ENCODE measurements around the gene COA1.
A peak's percentile ranks its signal among the peaks of the same experiment; 100 is the strongest.

The COA1 gene

DNA sequence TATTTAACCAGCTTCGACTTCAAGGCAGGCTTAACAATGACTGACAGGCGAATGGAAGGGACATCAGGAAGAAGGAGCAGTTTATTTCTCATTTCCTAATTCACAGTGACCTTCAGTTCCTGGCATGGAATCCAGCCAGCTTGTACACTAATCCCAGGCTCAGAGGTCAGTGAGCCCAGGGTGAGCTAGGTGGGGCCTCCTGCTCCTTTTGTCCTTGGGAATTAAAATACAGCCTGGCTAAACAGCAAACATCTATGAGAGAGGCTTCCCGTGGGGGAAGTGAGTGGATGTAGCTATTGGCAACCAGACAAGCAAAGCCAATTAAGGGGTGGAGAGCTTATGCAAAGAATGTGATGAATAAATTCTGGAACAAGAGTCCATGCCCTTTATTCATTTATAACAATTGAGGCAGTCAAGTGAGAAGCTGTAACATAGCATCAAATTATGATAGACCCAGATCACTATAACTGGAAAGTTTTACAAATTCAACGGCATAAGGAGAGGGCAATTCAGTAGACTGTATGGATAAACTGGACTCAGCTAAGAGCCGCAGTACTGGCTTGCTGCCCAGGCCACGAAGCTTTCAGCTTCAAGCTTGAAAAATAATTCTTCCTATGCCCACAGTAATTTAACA, 89.3 kb downstream of the COA1 start (continued):
- TF ChIP-seq, protein P1, sequence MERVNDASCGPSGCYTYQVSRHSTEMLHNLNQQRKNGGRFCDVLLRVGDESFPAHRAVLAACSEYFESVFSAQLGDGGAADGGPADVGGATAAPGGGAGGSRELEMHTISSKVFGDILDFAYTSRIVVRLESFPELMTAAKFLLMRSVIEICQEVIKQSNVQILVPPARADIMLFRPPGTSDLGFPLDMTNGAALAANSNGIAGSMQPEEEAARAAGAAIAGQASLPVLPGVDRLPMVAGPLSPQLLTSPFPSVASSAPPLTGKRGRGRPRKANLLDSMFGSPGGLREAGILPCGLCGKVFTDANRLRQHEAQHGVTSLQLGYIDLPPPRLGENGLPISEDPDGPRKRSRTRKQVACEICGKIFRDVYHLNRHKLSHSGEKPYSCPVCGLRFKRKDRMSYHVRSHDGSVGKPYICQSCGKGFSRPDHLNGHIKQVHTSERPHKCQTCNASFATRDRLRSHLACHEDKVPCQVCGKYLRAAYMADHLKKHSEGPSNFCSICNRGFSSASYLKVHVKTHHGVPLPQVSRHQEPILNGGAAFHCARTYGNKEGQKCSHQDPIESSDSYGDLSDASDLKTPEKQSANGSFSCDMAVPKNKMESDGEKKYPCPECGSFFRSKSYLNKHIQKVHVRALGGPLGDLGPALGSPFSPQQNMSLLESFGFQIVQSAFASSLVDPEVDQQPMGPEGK (CRISPR knock-in tag; IDR thresholded peaks at IDR 0.05; ENCODE audit: borderline replicate concordance) = 0 out of 2 replicates have a peak, but pooled peaks have one; percentile 39
- TF ChIP-seq, protein P2, sequence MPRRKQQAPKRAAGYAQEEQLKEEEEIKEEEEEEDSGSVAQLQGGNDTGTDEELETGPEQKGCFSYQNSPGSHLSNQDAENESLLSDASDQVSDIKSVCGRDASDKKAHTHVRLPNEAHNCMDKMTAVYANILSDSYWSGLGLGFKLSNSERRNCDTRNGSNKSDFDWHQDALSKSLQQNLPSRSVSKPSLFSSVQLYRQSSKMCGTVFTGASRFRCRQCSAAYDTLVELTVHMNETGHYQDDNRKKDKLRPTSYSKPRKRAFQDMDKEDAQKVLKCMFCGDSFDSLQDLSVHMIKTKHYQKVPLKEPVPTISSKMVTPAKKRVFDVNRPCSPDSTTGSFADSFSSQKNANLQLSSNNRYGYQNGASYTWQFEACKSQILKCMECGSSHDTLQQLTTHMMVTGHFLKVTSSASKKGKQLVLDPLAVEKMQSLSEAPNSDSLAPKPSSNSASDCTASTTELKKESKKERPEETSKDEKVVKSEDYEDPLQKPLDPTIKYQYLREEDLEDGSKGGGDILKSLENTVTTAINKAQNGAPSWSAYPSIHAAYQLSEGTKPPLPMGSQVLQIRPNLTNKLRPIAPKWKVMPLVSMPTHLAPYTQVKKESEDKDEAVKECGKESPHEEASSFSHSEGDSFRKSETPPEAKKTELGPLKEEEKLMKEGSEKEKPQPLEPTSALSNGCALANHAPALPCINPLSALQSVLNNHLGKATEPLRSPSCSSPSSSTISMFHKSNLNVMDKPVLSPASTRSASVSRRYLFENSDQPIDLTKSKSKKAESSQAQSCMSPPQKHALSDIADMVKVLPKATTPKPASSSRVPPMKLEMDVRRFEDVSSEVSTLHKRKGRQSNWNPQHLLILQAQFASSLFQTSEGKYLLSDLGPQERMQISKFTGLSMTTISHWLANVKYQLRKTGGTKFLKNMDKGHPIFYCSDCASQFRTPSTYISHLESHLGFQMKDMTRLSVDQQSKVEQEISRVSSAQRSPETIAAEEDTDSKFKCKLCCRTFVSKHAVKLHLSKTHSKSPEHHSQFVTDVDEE (CRISPR knock-in tag; IDR thresholded peaks at IDR 0.05) = no peak
- TF ChIP-seq ESRRG (CRISPR knock-in tag; IDR thresholded peaks at IDR 0.05) = peak; percentile 68; the same call in 1 of the 2 replicates

- peak; percentile 52 for ATAC-seq
- no peak for TF ChIP-seq GLIS3 (CRISPR knock-in tag; IDR thresholded peaks at IDR 0.05)
- TF ChIP-seq CSDC2 (CRISPR knock-in tag; IDR thresholded peaks at IDR 0.05) = peak; percentile 15; the same call in 1 of the 2 replicates
- TF ChIP-seq ESRRG (CRISPR knock-in tag; IDR thresholded peaks at IDR 0.05) = no peak
- peak; percentile 59; the same call in 1 of the 2 replicates for TF ChIP-seq ZC3H10 (CRISPR knock-in tag; IDR thresholded peaks at IDR 0.05)
- TF ChIP-seq ZFP3 (CRISPR knock-in tag; IDR thresholded peaks at IDR 0.05) = no peak; the same call in 1 of the 2 replicates
- TF ChIP-seq BACH2 (CRISPR knock-in tag; IDR thresholded peaks at IDR 0.05; ENCODE audit: borderline replicate concordance) = no peak
- no peak for TF ChIP-seq PPARA (CRISPR knock-in tag; IDR thresholded peaks at IDR 0.05; ENCODE audit: borderline replicate concordance)
- TF ChIP-seq TOX (CRISPR knock-in tag; IDR thresholded peaks at IDR 0.05; ENCODE audit: borderline replicate concordance) = peak; percentile 88
- TF ChIP-seq ISL1 (CRISPR knock-in tag; IDR thresholded peaks at IDR 0.05) = peak; percentile 62; the same call in 1 of the 2 replicates
- no peak for TF ChIP-seq SNAI2 (CRISPR knock-in tag; IDR thresholded peaks at IDR 0.05)
- no peak for TF ChIP-seq CREB5 (CRISPR knock-in tag; IDR thresholded peaks at IDR 0.05; ENCODE audit: low read depth)
- TF ChIP-seq POU6F1 (CRISPR knock-in tag; IDR thresholded peaks at IDR 0.05; ENCODE audit: borderline replicate concordance, low read depth) = no peak
- TF ChIP-seq, protein P3, sequence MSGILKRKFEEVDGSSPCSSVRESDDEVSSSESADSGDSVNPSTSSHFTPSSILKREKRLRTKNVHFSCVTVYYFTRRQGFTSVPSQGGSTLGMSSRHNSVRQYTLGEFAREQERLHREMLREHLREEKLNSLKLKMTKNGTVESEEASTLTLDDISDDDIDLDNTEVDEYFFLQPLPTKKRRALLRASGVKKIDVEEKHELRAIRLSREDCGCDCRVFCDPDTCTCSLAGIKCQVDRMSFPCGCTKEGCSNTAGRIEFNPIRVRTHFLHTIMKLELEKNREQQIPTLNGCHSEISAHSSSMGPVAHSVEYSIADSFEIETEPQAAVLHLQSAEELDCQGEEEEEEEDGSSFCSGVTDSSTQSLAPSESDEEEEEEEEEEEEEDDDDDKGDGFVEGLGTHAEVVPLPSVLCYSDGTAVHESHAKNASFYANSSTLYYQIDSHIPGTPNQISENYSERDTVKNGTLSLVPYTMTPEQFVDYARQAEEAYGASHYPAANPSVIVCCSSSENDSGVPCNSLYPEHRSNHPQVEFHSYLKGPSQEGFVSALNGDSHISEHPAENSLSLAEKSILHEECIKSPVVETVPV (CRISPR knock-in tag; IDR thresholded peaks at IDR 0.05) = no peak
- TF ChIP-seq, protein P1 (CRISPR knock-in tag; IDR thresholded peaks at IDR 0.05; ENCODE audit: borderline replicate concordance) = peak; percentile 69; the same call in 1 of the 2 replicates
- TF ChIP-seq TCF4 (CRISPR knock-in tag; IDR thresholded peaks at IDR 0.05; ENCODE audit: borderline replicate concordance) = no peak
- TF ChIP-seq ARNTL (CRISPR knock-in tag; IDR thresholded peaks at IDR 0.05; ENCODE audit: borderline replicate concordance, low read depth) = no peak
- TF ChIP-seq ZNF8 (CRISPR knock-in tag; IDR thresholded peaks at IDR 0.05) = peak; percentile 7; the same call in 1 of the 2 replicates
- no peak for TF ChIP-seq OSR1 (CRISPR knock-in tag; IDR thresholded peaks at IDR 0.05)
- no peak for TF ChIP-seq ZNF70 (CRISPR knock-in tag; IDR thresholded peaks at IDR 0.05)
- peak; percentile 70; the same call in 1 of the 2 replicates for TF ChIP-seq RARB (CRISPR knock-in tag; IDR thresholded peaks at IDR 0.05)
- TF ChIP-seq ZNF565 (CRISPR knock-in tag; conservative IDR thresholded peaks at IDR 0.05; ENCODE audit: low read depth) = no peak
- TF ChIP-seq, protein P2 (CRISPR knock-in tag; IDR thresholded peaks at IDR 0.05) = no peak
- no peak for TF ChIP-seq ZFP30 (CRISPR knock-in tag; IDR thresholded peaks at IDR 0.05)
Observed at GRCh38 chr7:43637114-43637806, 92.1 kb downstream of the COA1 start.

Data from SK-N-SH treated with all-trans-retinoic acid at 6 μM for 48 hours (cell line).